ENCODE data around the gene ECE1. TPM values are rescaled to one million over a fixed set of nuclear protein-coding genes. Genes with fewer than 3 reads are reported as not detected.

ECE1 gene
- total and polyA plus RNA-seq, 2 of the 13 experiments (the other 11 are each of a cell fraction or from before 2014, with no cell fraction given), result 13.5 to 21.2 TPM

DNA sequence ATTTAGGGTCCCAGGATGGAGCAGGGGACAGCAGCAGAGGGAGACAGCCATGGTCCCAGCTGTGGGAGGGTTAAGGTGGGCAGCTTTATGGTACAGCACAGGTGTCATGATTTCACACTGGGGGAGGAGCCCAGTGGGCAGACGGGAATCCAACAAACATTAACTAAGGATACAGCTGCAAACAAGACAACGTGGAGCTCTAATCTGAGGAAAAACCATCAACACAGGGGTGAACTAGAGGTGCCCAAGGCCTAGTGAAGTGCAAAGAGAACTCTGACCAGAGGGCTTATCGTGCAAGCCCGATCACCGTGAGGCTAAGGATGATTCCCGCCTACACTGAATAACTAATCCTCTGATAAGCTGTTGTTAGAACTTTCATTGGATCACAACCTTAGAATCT is 18.7 kb downstream of the ECE1 start (continued):
- TF ChIP-seq, protein P1, sequence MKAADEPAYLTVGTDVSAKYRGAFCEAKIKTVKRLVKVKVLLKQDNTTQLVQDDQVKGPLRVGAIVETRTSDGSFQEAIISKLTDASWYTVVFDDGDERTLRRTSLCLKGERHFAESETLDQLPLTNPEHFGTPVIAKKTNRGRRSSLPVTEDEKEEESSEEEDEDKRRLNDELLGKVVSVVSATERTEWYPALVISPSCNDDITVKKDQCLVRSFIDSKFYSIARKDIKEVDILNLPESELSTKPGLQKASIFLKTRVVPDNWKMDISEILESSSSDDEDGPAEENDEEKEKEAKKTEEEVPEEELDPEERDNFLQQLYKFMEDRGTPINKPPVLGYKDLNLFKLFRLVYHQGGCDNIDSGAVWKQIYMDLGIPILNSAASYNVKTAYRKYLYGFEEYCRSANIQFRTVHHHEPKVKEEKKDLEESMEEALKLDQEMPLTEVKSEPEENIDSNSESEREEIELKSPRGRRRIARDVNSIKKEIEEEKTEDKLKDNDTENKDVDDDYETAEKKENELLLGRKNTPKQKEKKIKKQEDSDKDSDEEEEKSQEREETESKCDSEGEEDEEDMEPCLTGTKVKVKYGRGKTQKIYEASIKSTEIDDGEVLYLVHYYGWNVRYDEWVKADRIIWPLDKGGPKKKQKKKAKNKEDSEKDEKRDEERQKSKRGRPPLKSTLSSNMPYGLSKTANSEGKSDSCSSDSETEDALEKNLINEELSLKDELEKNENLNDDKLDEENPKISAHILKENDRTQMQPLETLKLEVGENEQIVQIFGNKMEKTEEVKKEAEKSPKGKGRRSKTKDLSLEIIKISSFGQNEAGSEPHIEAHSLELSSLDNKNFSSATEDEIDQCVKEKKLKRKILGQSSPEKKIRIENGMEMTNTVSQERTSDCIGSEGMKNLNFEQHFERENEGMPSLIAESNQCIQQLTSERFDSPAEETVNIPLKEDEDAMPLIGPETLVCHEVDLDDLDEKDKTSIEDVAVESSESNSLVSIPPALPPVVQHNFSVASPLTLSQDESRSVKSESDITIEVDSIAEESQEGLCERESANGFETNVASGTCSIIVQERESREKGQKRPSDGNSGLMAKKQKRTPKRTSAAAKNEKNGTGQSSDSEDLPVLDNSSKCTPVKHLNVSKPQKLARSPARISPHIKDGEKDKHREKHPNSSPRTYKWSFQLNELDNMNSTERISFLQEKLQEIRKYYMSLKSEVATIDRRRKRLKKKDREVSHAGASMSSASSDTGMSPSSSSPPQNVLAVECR (CRISPR knock-in tag; IDR thresholded peaks at IDR 0.05; ENCODE audit: borderline replicate concordance), result peak; percentile 38; the same call in 1 of the 2 replicates
- TF ChIP-seq GATAD2A (CRISPR knock-in tag; IDR thresholded peaks at IDR 0.05), result peak; percentile 70
- TF ChIP-seq NFYB (CRISPR knock-in tag; IDR thresholded peaks at IDR 0.05), result no peak
- TF ChIP-seq NCOA2 (CRISPR knock-in tag; IDR thresholded peaks at IDR 0.05), result 0 out of 2 replicates have a peak, but pooled peaks have one; percentile 40
- TF ChIP-seq ZBTB21 (CRISPR knock-in tag; IDR thresholded peaks at IDR 0.05), result no peak
- no peak for TF ChIP-seq FIP1L1 (IDR thresholded peaks at IDR 0.05; ENCODE audit: borderline replicate concordance, insufficient read depth, low read depth, low read length)
- TF ChIP-seq ZNF883 (CRISPR knock-in tag; IDR thresholded peaks at IDR 0.05; ENCODE audit: not compliant biosample characterization), result no peak
- TF ChIP-seq, protein P2, sequence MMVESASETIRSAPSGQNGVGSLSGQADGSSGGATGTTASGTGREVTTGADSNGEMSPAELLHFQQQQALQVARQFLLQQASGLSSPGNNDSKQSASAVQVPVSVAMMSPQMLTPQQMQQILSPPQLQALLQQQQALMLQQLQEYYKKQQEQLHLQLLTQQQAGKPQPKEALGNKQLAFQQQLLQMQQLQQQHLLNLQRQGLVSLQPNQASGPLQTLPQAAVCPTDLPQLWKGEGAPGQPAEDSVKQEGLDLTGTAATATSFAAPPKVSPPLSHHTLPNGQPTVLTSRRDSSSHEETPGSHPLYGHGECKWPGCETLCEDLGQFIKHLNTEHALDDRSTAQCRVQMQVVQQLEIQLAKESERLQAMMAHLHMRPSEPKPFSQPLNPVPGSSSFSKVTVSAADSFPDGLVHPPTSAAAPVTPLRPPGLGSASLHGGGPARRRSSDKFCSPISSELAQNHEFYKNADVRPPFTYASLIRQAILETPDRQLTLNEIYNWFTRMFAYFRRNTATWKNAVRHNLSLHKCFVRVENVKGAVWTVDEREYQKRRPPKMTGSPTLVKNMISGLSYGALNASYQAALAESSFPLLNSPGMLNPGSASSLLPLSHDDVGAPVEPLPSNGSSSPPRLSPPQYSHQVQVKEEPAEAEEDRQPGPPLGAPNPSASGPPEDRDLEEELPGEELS (CRISPR knock-in tag; IDR thresholded peaks at IDR 0.05), result peak; percentile 81
- TF ChIP-seq BCL6 (CRISPR knock-in tag; IDR thresholded peaks at IDR 0.05), result peak; percentile 40; the same call in 1 of the 2 replicates
- TF ChIP-seq ARID2 (CRISPR knock-in tag; IDR thresholded peaks at IDR 0.05; ENCODE audit: borderline replicate concordance), result no peak
- no peak for TF ChIP-seq MEIS2 (CRISPR knock-in tag; IDR thresholded peaks at IDR 0.05)
- TF ChIP-seq, protein P3, sequence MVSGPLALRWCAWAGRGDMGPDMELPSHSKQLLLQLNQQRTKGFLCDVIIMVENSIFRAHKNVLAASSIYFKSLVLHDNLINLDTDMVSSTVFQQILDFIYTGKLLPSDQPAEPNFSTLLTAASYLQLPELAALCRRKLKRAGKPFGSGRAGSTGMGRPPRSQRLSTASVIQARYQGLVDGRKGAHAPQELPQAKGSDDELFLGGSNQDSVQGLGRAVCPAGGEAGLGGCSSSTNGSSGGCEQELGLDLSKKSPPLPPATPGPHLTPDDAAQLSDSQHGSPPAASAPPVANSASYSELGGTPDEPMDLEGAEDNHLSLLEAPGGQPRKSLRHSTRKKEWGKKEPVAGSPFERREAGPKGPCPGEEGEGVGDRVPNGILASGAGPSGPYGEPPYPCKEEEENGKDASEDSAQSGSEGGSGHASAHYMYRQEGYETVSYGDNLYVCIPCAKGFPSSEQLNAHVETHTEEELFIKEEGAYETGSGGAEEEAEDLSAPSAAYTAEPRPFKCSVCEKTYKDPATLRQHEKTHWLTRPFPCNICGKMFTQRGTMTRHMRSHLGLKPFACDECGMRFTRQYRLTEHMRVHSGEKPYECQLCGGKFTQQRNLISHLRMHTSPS (CRISPR knock-in tag; IDR thresholded peaks at IDR 0.05; ENCODE audit: low read depth), result peak; percentile 57; the same call in 1 of the 2 replicates
- TF ChIP-seq ZFY (CRISPR knock-in tag; IDR thresholded peaks at IDR 0.05), result peak; percentile 79
- TF ChIP-seq MTA1 (CRISPR knock-in tag; IDR thresholded peaks at IDR 0.05; ENCODE audit: borderline replicate concordance), result 0 out of 2 replicates have a peak, but pooled peaks have one; percentile 21
- TF ChIP-seq REXO4 (CRISPR knock-in tag; IDR thresholded peaks at IDR 0.05; ENCODE audit: borderline replicate concordance), result no peak
- TF ChIP-seq SOX13 (IDR thresholded peaks at IDR 0.05), result no peak
- TF ChIP-seq SOX13 (CRISPR knock-in tag; conservative IDR thresholded peaks at IDR 0.05 in 1 of 2, IDR thresholded peaks at IDR 0.05 in 1 of 2), result peak in 1 of 2 experiments; percentile 56; a peak in 1 of 4 replicates
- peak; percentile 59 for TF ChIP-seq IKZF4 (CRISPR knock-in tag; IDR thresholded peaks at IDR 0.05; ENCODE audit: borderline replicate concordance, low read depth, not compliant biosample characterization)
- TF ChIP-seq SAFB2 (CRISPR knock-in tag; IDR thresholded peaks at IDR 0.05; ENCODE audit: borderline replicate concordance, low read depth), result no peak
- TF ChIP-seq, protein P4, sequence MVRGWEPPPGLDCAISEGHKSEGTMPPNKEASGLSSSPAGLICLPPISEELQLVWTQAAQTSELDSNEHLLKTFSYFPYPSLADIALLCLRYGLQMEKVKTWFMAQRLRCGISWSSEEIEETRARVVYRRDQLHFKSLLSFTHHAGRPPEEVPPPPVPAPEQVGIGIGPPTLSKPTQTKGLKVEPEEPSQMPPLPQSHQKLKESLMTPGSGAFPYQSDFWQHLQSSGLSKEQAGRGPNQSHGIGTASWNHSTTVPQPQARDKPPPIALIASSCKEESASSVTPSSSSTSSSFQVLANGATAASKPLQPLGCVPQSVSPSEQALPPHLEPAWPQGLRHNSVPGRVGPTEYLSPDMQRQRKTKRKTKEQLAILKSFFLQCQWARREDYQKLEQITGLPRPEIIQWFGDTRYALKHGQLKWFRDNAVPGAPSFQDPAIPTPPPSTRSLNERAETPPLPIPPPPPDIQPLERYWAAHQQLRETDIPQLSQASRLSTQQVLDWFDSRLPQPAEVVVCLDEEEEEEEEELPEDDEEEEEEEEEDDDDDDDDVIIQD (CRISPR knock-in tag; IDR thresholded peaks at IDR 0.05; ENCODE audit: low read depth), result 0 out of 2 replicates have a peak, but pooled peaks have one; percentile 38
- 0 out of 2 replicates have a peak, but pooled peaks have one; percentile 34 for TF ChIP-seq ZNF430 (CRISPR knock-in tag; IDR thresholded peaks at IDR 0.05)

Data from HepG2 (cell line).